Astrocyte of the hippocampus (primary cell): ENCODE measurements around the gene LRRC27.
"Not testable (repeated sequence)": the region's sequence is repeated elsewhere in the genome, so short reads cannot be mapped to it uniquely, and the experiment has no call there.

ENCODE experiments used
- DNase-seq: peaks from one replicate; pipeline ENCODE4 v3.0.0; 2011; ENCODE audit warnings: low read depth, low spot score

LRRC27 gene

GRCh38 chr10:132331601-132332432, at the start of gene LRRC27:
LRRC27 (plus strand) TSS chr10:132332193; CDS start chr10:132333525, 1,332 bp downstream.
- DNase-seq = peak; percentile 100

GRCh38 chr10:132282667-132283603, 49.1 kb upstream of the LRRC27 start:
- DNase-seq = no peak

GRCh38 chr10:132283604-132284382, 48.2 kb upstream of the LRRC27 start:
- DNase-seq = no peak

- no peak for DNase-seq
These were observed 42.6 kb upstream of the LRRC27 start for GRCh38 chr10:132289439-132289838.

- no peak for DNase-seq
These were observed 41.4 kb upstream of the LRRC27 start for GRCh38 chr10:132290631-132291030.

- no peak for DNase-seq
These were observed 40.2 kb upstream of the LRRC27 start for GRCh38 chr10:132291826-132292225.

GRCh38 chr10:132292287-132293200, 39.4 kb upstream of the LRRC27 start:
- no peak for DNase-seq

- DNase-seq = peak; percentile 31
These were observed 38.7 kb upstream of the LRRC27 start for GRCh38 chr10:132293201-132293812.

- no peak for DNase-seq
These were observed 38.0 kb upstream of the LRRC27 start for GRCh38 chr10:132293813-132294520.

- DNase-seq = peak; percentile 28
These were observed 37.3 kb upstream of the LRRC27 start for GRCh38 chr10:132294561-132295318.

GRCh38 chr10:132295481-132295880, 36.5 kb upstream of the LRRC27 start:
- DNase-seq = not testable (repeated sequence)

- DNase-seq = no peak
These were observed 35.1 kb upstream of the LRRC27 start for GRCh38 chr10:132296666-132297443.

GRCh38 chr10:132297526-132297925, 34.5 kb upstream of the LRRC27 start:
- DNase-seq = no peak

GRCh38 chr10:132298038-132298881, 33.7 kb upstream of the LRRC27 start:
- no peak for DNase-seq

GRCh38 chr10:132299371-132300336, 32.3 kb upstream of the LRRC27 start:
- DNase-seq = no peak

- no peak for DNase-seq
These were observed 31.4 kb upstream of the LRRC27 start for GRCh38 chr10:132300582-132300981.
